Omental fat pad (tissue), 4 donors: Measurements from ENCODE around the gene MRPS16. TPM values are rescaled to one million over a fixed set of nuclear protein-coding genes. Genes with fewer than 3 reads are reported as not detected.

Experiments
- ATAC-seq: fragments of 150-250 bp; one replicate; pipeline ENCODE4 v1.9.1; 2016; ENCODE audit warnings: mild to moderate bottlenecking, moderate library complexity; ENCODE audit not compliant: low FRiP score
- DNase-seq: peaks from one replicate; pipeline ENCODE4 v3.0.0-alpha.2; 2019; ENCODE audit warnings: low spot score
- small RNA-seq: library from RNA; depleted of rRNA; stranded (forward); fragments of <200 nt; gene quantifications from one replicate; pipeline ENCODE3, GENCODE V24; 2016
- total RNA-seq, 4 donors: library from RNA; depleted of rRNA; stranded (reverse); fragments of >200 nt; gene quantifications; one replicate each; pipeline ENCODE4 v1.1.0, GENCODE V29; 2016
- TF ChIP-seq, protein P1 (sequence below), 3 donors: fragments of 450-650 bp; IDR thresholded peaks; one replicate each; pipeline ENCODE4 v1.5.1; 2016 to 2017; ENCODE audit warnings: antibody characterized with exemption in 3 of 3, mild to moderate bottlenecking in 3 of 3, moderate library complexity in 2 of 3

The MRPS16 gene
- total RNA-seq, 4 donors from 2014 or later, result 35.8 to 47.9 (median 39.9) TPM

DNA sequence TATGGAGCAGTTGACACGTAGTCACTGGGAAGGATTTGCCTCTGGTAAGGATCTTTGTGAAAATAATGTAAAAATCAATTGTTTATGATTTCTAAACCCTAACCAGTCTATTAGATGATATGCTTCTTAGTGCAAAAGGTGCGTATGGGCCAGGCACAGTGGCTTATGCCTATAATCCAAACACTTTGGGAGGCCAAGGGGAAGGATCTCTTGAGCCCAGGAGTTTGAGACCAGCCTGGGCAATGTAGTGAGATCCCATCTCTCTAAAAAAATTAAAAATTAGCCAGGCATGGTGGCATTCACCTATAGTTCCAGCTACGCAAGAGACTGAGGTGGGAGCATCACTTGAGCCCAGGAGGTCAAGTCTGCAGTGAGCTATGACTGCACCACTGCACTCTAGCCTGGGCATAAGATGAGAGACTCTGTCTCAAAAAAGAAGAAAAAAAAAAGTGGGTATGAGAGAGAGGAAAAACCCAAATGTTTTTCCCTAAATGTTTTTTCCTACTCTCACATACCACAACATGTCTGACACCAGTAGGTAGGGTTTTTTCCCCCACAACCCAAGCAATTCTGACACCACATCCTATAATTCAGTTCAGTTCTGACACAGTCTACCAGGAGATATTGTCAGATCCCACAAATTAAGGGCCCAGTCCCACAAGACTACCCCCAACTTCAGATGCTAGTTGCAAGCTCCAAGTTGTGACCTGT is 41.9 kb downstream of the MRPS16 start:
- ATAC-seq, result no peak
- DNase-seq, result no peak
- TF ChIP-seq, protein P1, sequence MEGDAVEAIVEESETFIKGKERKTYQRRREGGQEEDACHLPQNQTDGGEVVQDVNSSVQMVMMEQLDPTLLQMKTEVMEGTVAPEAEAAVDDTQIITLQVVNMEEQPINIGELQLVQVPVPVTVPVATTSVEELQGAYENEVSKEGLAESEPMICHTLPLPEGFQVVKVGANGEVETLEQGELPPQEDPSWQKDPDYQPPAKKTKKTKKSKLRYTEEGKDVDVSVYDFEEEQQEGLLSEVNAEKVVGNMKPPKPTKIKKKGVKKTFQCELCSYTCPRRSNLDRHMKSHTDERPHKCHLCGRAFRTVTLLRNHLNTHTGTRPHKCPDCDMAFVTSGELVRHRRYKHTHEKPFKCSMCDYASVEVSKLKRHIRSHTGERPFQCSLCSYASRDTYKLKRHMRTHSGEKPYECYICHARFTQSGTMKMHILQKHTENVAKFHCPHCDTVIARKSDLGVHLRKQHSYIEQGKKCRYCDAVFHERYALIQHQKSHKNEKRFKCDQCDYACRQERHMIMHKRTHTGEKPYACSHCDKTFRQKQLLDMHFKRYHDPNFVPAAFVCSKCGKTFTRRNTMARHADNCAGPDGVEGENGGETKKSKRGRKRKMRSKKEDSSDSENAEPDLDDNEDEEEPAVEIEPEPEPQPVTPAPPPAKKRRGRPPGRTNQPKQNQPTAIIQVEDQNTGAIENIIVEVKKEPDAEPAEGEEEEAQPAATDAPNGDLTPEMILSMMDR (IDR thresholded peaks at IDR 0.05), result no peak

- DNase-seq (no peak), ATAC-seq (no peak)
- TF ChIP-seq, protein P1 (IDR thresholded peaks at IDR 0.05), result no peak
Measured at GRCh38 chr10:73209705-73210104, 42.7 kb downstream of the MRPS16 start.

DNA sequence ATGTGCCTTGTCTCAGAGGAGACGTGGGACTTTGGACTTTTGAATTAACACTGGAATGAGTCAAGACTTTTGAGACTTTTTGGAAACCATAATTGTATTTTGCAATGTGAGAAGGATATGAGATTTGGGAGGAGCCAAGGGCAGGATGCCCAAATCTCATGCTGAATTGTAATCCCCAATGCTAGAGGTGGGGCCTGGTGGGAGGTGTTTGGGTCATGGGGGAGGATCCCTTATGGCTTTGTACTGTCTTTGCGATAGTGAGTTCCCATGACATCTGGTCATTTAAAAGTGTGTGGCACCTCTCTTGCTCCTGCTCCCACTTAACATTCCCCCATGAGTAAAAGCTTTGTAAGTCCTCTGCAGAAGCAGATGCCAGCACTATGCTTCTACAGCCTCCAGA is 44.6 kb downstream of the MRPS16 start:
- no peak for ATAC-seq
- TF ChIP-seq, protein P1 (IDR thresholded peaks at IDR 0.05), result no peak
- DNase-seq, result no peak

DNA sequence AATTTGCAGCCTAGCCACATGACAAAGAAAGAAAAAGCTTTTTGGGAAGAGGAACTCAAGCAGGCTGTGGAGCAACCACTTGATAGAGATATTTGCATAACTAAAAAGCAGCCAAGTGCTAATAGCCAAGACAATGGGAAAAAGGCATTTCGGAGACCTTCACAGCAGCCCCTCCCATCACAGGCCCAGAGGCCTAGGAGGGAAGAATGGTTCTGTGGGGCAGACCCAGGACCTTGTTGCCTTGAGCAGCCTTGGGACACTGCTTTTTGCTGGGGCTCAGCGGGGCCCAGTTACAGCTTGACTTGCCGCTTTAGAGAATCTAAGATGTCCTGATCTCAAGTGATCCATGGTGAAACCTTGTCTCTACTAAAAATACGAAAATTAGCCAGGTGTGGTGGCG is 46.1 kb downstream of the MRPS16 start:
- ATAC-seq (no peak), DNase-seq (no peak)
- TF ChIP-seq, protein P1 (IDR thresholded peaks at IDR 0.05), result no peak

DNA sequence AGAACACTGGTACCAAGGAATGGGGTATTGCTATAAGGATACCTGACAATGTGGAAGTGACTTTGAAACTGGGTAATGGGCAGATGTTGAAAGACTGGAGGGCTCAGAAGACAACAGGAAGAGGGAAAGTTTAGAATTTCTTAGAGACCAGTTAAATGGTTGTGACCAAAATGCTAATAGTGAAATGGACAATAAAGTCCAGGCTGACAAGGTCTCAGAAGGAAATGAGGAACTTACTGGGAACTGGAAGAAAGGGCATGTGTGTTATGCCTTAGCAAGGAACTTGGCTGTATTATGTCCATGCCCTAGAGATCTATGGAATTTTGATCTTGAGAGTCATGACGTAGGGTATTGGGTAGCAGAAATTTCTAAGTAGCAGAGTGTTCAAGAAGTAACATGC is 46.6 kb downstream of the MRPS16 start:
- DNase-seq, result no peak
- TF ChIP-seq, protein P1 (IDR thresholded peaks at IDR 0.05), result no peak
- ATAC-seq, result no peak

GRCh38 chr10:73205081-73205480 is 47.4 kb downstream of the MRPS16 start:
- ATAC-seq (no peak), DNase-seq (no peak)
- TF ChIP-seq, protein P1 (IDR thresholded peaks at IDR 0.05), result no peak

Small RNA genes within 50 kb of the gene (small RNA-seq; reads per million reads assigned to genes)
- not detected for gene RNU6-833P

Other genes starting within 250 kb of the MRPS16 start
- gene P4HA1, start 155.8 kb downstream of the MRPS16 start, total RNA-seq, result 10 to 100 TPM; 22.0 to 41.4 (median 37.8) TPM
- gene NUDT13, start 142.2 kb downstream of the MRPS16 start, total RNA-seq, result 1 to 10 TPM; 1.6 to 2.4 (median 2.2) TPM
- gene ECD, start 84.6 kb downstream of the MRPS16 start, total RNA-seq, result 10 to 100 TPM; 24.9 to 43.4 (median 35.5) TPM
- gene FAM149B1, start 84.5 kb downstream of the MRPS16 start, total RNA-seq, result 10 to 100 TPM; 14.2 to 20.0 (median 16.6) TPM
- gene DNAJC9, start 5.4 kb downstream of the MRPS16 start, total RNA-seq, result 10 to 100 TPM in 2 of 4 donors, 1 to 10 TPM in 2; 5.9 to 14.8 (median 11.6) TPM
- 1 to 10 TPM; 2.0 to 3.2 (median 3.0) TPM for gene CFAP70, start 106.2 kb upstream of the MRPS16 start, total RNA-seq
- 100 to 1,000 TPM in 3 of 4 donors, 10 to 100 TPM in 1; 99.6 to 115 (median 112) TPM for gene ANXA7, start 161.4 kb upstream of the MRPS16 start, total RNA-seq
- gene MSS51, start 180.9 kb upstream of the MRPS16 start, total RNA-seq, result 1 to 10 TPM; 1.0 to 4.6 (median 2.0) TPM
- 10 to 100 TPM; 41.1 to 57.7 (median 46.2) TPM for gene PPP3CB, start 243.4 kb upstream of the MRPS16 start, total RNA-seq